ENCODE data around the gene TMEM236. TPM values are rescaled to one million over a fixed set of nuclear protein-coding genes. Genes with fewer than 3 reads are reported as not detected.

TMEM236 gene
- total and polyA plus RNA-seq, 2 of the 4 experiments (the other 2 are of a cell fraction), result not detected

GRCh38 chr10:17725703-17726102, 26.3 kb upstream of the TMEM236 start:
- ATAC-seq (ENCODE audit: low read depth) (no peak), DNase-seq (no peak)
- H3K27ac ChIP-seq (ENCODE audit: insufficient read depth, low read length), result no peak overlapping the region
- H3K18ac ChIP-seq (ENCODE audit: low read depth, low read length), result no peak overlapping the region
- in situ Hi-C loops (cut with MboI; ENCODE audit: low sequenced_read_pairs) (no loop called here), dilution Hi-C loops (cut with HindIII; ENCODE audit: low sequenced_read_pairs, unreplicated experiment) (no loop called here), intact Hi-C loops (cut with micrococcal nuclease) (no loop called here)
- no peak overlapping the region for H2BK5ac ChIP-seq (ENCODE audit: low read depth, low read length, poor library complexity, severe bottlenecking)
- POLR2A ChIA-PET (ENCODE audit: unreplicated experiment), result no interaction called here
- H3K4me2 ChIP-seq (ENCODE audit: low read depth, low read length), result no peak overlapping the region
- no peaks in the 10 kb centered on the region for H4K20me1 ChIP-seq (ENCODE audit: insufficient read depth, low read length)
- H3K9me1 ChIP-seq (ENCODE audit: insufficient read depth, low read length), result 0 out of 2 replicates have a peak, but pooled peaks cover 2% of the 10 kb centered on the region
- no peaks in the 10 kb centered on the region for H3K27me3 ChIP-seq (ENCODE audit: control insufficient read depth, insufficient read depth, low read length)
- no peak overlapping the region for H2BK20ac ChIP-seq (ENCODE audit: low read depth, low read length)
- no peak overlapping the region for H4K5ac ChIP-seq (ENCODE audit: low read depth, low read length)
- no peak overlapping the region for H3K4me3 ChIP-seq (ENCODE audit: insufficient read depth, low read depth, low read length)
- BruUV-seq (replicated peaks), result no TSS peak
- H3K14ac ChIP-seq (replicated peaks; ENCODE audit: low read depth, low read length), result no peak overlapping the region
- H3K4me1 ChIP-seq (ENCODE audit: control insufficient read depth, insufficient read depth, low read length), result no peaks in the 10 kb centered on the region
- no peak overlapping the region for H4K91ac ChIP-seq (ENCODE audit: insufficient read depth, low read depth, low read length)
- H2AFZ ChIP-seq (replicated peaks; ENCODE audit: low read length, poor library complexity), result no peak overlapping the region
- H2AK9ac ChIP-seq (replicated peaks; ENCODE audit: low read depth, low read length, poor library complexity), result no peak overlapping the region
- no peak overlapping the region for H3K56ac ChIP-seq (ENCODE audit: extremely low read depth, insufficient read depth, low read length)
- H3K23ac ChIP-seq (ENCODE audit: low read depth, low read length), result no peak overlapping the region
- no peak overlapping the region for H2AK5ac ChIP-seq (ENCODE audit: low read depth, low read length)
- no peaks in the 10 kb centered on the region for H3K9me3 ChIP-seq (ENCODE audit: control insufficient read depth, insufficient read depth, low read length)
- H3K79me1 ChIP-seq (ENCODE audit: low read depth in 1 of 2, low read length in 2 of 2), result no peaks in the 10 kb centered on the region
- TF ChIP-seq RFX5 (IDR thresholded peaks at IDR 0.05; ENCODE audit: low read depth, low read length) (no peak), NFE2L2 (IDR thresholded peaks at IDR 0.05; ENCODE audit: low read depth, low read length) (no peak), MAZ (IDR thresholded peaks at IDR 0.05; ENCODE audit: borderline replicate concordance, low read depth, low read length) (no peak), RCOR1 (IDR thresholded peaks at IDR 0.05; ENCODE audit: insufficient replicate concordance, low read length) (no peak), SMC3 (IDR thresholded peaks at IDR 0.05; ENCODE audit: low read depth, low read length) (no peak), CEBPB (IDR thresholded peaks at IDR 0.05; ENCODE audit: low read depth, low read length) (no peak), MAFK (IDR thresholded peaks at IDR 0.05; ENCODE audit: low read depth, low read length) (no peak), FOS (IDR thresholded peaks at IDR 0.05; ENCODE audit: low read depth, low read length) (no peak), CHD1 (IDR thresholded peaks at IDR 0.05; ENCODE audit: low read depth, low read length) (no peak), CTCF (conservative IDR thresholded peaks at IDR 0.05; ENCODE audit: low read depth, low read length) (no peak), POLR2A (IDR thresholded peaks at IDR 0.05; ENCODE audit: low read depth, low read length) (no peak), BHLHE40 (IDR thresholded peaks at IDR 0.05; ENCODE audit: low read depth, low read length) (no peak), MXI1 (IDR thresholded peaks at IDR 0.05; ENCODE audit: borderline replicate concordance, low read depth, low read length) (no peak)
- TF ChIP-seq, protein P1, sequence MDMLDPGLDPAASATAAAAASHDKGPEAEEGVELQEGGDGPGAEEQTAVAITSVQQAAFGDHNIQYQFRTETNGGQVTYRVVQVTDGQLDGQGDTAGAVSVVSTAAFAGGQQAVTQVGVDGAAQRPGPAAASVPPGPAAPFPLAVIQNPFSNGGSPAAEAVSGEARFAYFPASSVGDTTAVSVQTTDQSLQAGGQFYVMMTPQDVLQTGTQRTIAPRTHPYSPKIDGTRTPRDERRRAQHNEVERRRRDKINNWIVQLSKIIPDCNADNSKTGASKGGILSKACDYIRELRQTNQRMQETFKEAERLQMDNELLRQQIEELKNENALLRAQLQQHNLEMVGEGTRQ (IDR thresholded peaks at IDR 0.05; ENCODE audit: low read depth, low read length), result no peak
- WGBS, 2 experiments (ENCODE audit: extremely low coverage in 2 of 2, insufficient read length in 1 of 2), result 43% methylated on average over 1 of the region's 7 CpGs; no CpG with 5 or more reads in 1 of the 2 experiments
- no peak overlapping the region for H3K4ac ChIP-seq (ENCODE audit: low read depth, low read length)
- CTCF ChIA-PET, result no interaction called here
- no peak overlapping the region for H4K8ac ChIP-seq (ENCODE audit: low read depth in 2 of 2, low read length in 2 of 2)
- no peak overlapping the region for H2BK15ac ChIP-seq (ENCODE audit: low read depth, low read length)
- H3K36me3 ChIP-seq (ENCODE audit: control insufficient read depth, insufficient read depth, low read length), result no peaks in the 10 kb centered on the region
- H3K9ac ChIP-seq (ENCODE audit: low read depth, low read length), result no peak overlapping the region
- H2BK120ac ChIP-seq (ENCODE audit: low read depth, low read length), result no peak overlapping the region
